ENCODE data around the gene S100P. TPM values are rescaled to one million over a fixed set of nuclear protein-coding genes. Genes with fewer than 3 reads are reported as not detected.
"Not testable (repeated sequence)": the region's sequence is repeated elsewhere in the genome, so short reads cannot be mapped to it uniquely, and the experiment has no call there.

Gene S100P
- total RNA-seq, 4 donors from 2014 or later = 0.94 to 9.7 TPM; not detected in 2

DNA sequence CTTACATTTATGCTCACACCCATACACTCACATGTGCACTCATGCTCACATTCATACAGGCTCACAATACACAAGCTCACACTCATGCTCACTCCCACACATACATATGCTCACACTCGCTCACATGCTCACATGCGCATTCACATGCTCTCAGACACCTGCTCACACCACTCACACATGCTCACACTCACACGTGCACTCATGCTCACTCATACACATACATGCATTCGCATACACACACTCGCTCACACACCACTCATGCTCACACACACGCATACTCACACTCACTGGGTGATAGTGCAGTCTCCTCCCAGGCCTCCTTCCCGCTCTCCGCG lies 28.4 kb upstream of the S100P start:
- WGBS, 2 donors (ENCODE audit: low coverage in 1 of 2) = 91 to 96% methylated on average over 7 to 9 of the region's 9 CpGs
- no peaks in the 10 kb centered on the region for H3K9me3 ChIP-seq
- no peak for ATAC-seq
- no peak overlapping the region for H3K27ac ChIP-seq
- no peak for TF ChIP-seq POLR2A (IDR thresholded peaks at IDR 0.05)
- TF ChIP-seq EP300 (IDR thresholded peaks at IDR 0.05) = no peak
- TF ChIP-seq POLR2AphosphoS5 (IDR thresholded peaks at IDR 0.05) = no peak
- TF ChIP-seq, protein P1, sequence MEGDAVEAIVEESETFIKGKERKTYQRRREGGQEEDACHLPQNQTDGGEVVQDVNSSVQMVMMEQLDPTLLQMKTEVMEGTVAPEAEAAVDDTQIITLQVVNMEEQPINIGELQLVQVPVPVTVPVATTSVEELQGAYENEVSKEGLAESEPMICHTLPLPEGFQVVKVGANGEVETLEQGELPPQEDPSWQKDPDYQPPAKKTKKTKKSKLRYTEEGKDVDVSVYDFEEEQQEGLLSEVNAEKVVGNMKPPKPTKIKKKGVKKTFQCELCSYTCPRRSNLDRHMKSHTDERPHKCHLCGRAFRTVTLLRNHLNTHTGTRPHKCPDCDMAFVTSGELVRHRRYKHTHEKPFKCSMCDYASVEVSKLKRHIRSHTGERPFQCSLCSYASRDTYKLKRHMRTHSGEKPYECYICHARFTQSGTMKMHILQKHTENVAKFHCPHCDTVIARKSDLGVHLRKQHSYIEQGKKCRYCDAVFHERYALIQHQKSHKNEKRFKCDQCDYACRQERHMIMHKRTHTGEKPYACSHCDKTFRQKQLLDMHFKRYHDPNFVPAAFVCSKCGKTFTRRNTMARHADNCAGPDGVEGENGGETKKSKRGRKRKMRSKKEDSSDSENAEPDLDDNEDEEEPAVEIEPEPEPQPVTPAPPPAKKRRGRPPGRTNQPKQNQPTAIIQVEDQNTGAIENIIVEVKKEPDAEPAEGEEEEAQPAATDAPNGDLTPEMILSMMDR (IDR thresholded peaks at IDR 0.05) = no peak
- peaks cover 0 to 14% (median 4%) of the 10 kb centered on the region in 3 donors for H3K4me1 ChIP-seq
- H3K36me3 ChIP-seq = peaks cover 0 to 24% of the 10 kb centered on the region in 2 donors
- H3K4me3 ChIP-seq = no peak overlapping the region
- H3K27me3 ChIP-seq = peaks cover 5% of the 10 kb centered on the region

DNA sequence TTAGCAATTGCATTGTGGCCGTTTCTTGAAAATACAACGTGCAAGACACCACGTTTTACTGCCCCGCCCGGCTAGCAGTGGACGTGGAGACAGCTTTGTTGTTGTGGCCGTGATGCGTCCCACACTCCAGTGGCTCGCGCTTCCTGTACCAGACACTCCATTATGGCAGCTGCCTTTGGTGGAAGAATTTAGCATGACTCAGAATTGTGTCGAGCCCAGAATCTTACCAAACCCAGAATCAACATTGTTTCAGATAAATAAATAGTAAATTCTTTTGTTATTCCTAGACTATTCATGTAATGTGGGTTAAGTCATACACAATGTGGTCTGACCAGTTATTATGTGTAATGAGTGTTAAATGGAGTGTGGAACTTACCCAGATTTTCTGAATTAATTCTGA lies 25.3 kb upstream of the S100P start:
- peaks cover 5% of the 10 kb centered on the region for H3K27me3 ChIP-seq
- H3K36me3 ChIP-seq = peaks cover 0 to 30% of the 10 kb centered on the region in 2 donors
- no peak for ATAC-seq
- TF ChIP-seq, protein P1 (IDR thresholded peaks at IDR 0.05) = no peak
- TF ChIP-seq POLR2AphosphoS5 (IDR thresholded peaks at IDR 0.05) (no peak), POLR2A (IDR thresholded peaks at IDR 0.05) (no peak)
- H3K27ac ChIP-seq = no peak overlapping the region
- whole genome bisulfite sequencing, 2 donors (ENCODE audit: low coverage in 1 of 2) = 67 to 86% methylated on average over 1 to 11 of the region's 11 CpGs
- H3K9me3 ChIP-seq = no peaks in the 10 kb centered on the region
- H3K4me1 ChIP-seq = peaks cover 0 to 28% (median 4%) of the 10 kb centered on the region in 3 donors
- H3K4me3 ChIP-seq = no peak overlapping the region

- Histone ChIP-seq H3K36me3 (peaks cover 0 to 42% of the 10 kb centered on the region in 2 donors), H3K9me3 (no peaks in the 10 kb centered on the region), H3K4me3 (no peak overlapping the region), H3K27ac (no peak overlapping the region), H3K4me1 (peaks cover 0 to 37% (median 20%) of the 10 kb centered on the region in 3 donors), H3K27me3 (no peaks in the 10 kb centered on the region)
- no peak for ATAC-seq
- TF ChIP-seq EP300 (IDR thresholded peaks at IDR 0.05) (no peak), POLR2A (IDR thresholded peaks at IDR 0.05) (no peak), POLR2AphosphoS5 (IDR thresholded peaks at IDR 0.05) (no peak)
- TF ChIP-seq, protein P1 (IDR thresholded peaks at IDR 0.05) = no peak
- WGBS, 2 donors (ENCODE audit: low coverage in 1 of 2) = 86% methylated on average over 1 of the region's 1 CpG; no CpG with 5 or more reads in 1 of the 2 donors
Measured at GRCh38 chr4:6671648-6672047, 22.0 kb upstream of the S100P start.

DNA sequence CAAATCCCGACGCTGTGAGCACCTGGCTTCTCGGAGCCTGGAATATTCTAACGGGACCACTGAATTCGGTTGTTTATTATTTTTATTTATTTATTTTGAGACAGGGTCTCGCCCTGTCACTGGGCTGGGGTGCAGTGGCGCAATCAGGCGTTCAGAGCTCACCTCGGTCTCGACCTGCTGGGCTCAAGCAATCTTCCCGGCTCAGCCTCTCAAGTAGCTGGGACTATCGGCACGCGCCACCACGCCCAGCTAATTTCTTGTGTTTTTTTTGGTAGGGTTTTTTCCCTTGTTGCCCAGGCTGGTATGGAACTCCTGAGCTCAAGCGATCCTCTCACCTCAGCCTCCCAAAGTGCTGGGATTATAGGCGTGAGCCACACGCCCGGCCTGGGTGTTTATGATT lies 21.5 kb upstream of the S100P start:
- H3K27me3 ChIP-seq = no peaks in the 10 kb centered on the region
- H3K27ac ChIP-seq = no peak overlapping the region
- no peaks in the 10 kb centered on the region for H3K9me3 ChIP-seq
- H3K36me3 ChIP-seq = peaks cover 0 to 42% of the 10 kb centered on the region in 2 donors
- no peak for ATAC-seq
- 95 to 96% methylated on average over 14 to 15 of the region's 19 CpGs for WGBS, 2 donors (ENCODE audit: low coverage in 1 of 2)
- H3K4me3 ChIP-seq = no peak overlapping the region
- peaks cover 0 to 42% (median 25%) of the 10 kb centered on the region in 3 donors for H3K4me1 ChIP-seq
- no peak for TF ChIP-seq POLR2AphosphoS5 (IDR thresholded peaks at IDR 0.05)
- no peak for TF ChIP-seq EP300 (IDR thresholded peaks at IDR 0.05)
- TF ChIP-seq, protein P1 (IDR thresholded peaks at IDR 0.05) = no peak
- TF ChIP-seq POLR2A (IDR thresholded peaks at IDR 0.05) = no peak

DNA sequence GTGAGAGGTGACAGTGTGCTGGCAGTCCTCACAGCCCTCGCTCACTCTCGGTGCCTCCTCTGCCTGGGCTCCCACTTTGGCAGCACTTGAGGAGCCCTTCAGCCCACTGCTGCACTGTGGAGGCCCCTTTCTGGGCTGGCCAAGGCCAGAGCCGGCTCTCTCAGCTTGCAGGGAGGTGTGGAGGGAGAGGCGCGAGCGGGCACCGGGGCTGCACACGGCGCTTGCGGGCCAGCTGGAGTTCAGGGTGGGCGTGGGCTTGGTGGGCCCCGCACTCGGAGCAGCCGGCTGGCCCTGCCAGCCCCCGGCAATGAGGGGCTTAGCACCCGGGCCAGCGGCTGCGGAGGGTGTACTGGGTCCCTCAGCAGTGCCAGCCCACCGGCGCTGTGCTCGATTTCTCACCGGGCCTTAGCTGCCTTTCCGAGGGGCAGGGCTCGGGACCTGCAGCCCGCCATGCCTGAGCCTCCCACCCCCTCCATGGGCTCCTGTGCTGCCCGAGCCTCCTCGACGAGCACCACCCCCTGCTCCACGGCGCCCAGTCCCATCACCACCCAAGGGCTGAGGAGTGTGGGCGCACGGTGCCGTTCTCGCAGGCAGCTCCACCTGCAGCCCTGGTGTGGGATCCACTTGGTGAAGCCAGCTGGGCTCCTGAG lies 21.0 kb upstream of the S100P start:
- peak overlapping the region in 2 of 4 donors; percentile 86 to 94 for H3K27ac ChIP-seq
- ATAC-seq, H3K9me3 ChIP-seq, H3K27me3 ChIP-seq: not testable (repeated sequence)
- 100% methylated on average over 2 of the region's 34 CpGs; no CpG with 5 or more reads in 1 of the 2 donors for WGBS, 2 donors (ENCODE audit: low coverage in 1 of 2)
- peaks cover 0 to 42% of the 10 kb centered on the region in 2 donors for H3K36me3 ChIP-seq
- peaks cover 0 to 47% (median 27%) of the 10 kb centered on the region in 3 donors for H3K4me1 ChIP-seq
- peak overlapping the region in 1 of 2 donors; percentile 90 for H3K4me3 ChIP-seq

Measured in gastroesophageal sphincter (tissue), 4 donors.